Measurements from ENCODE around the gene ICA1.
"Not testable (repeated sequence)": the region's sequence is repeated elsewhere in the genome, so short reads cannot be mapped to it uniquely, and the experiment has no call there.

ICA1 gene
- total RNA-seq = 10.5 reads per million, percentile 32 among the genes with 10 or more reads in this experiment

- DNase-seq = no peak
Measured at GRCh38 chr7:8261711-8262695, at the start of gene ICA1. ICA1 (minus strand) TSS chr7:8262167; CDS start chr7:8235926, 26,241 bp downstream.

- DNase-seq = no peak
Measured at GRCh38 chr7:8310876-8311275, 48.9 kb upstream of the ICA1 start.

- DNase-seq = no peak
Measured at GRCh38 chr7:8305625-8306388, 43.8 kb upstream of the ICA1 start.

DNA sequence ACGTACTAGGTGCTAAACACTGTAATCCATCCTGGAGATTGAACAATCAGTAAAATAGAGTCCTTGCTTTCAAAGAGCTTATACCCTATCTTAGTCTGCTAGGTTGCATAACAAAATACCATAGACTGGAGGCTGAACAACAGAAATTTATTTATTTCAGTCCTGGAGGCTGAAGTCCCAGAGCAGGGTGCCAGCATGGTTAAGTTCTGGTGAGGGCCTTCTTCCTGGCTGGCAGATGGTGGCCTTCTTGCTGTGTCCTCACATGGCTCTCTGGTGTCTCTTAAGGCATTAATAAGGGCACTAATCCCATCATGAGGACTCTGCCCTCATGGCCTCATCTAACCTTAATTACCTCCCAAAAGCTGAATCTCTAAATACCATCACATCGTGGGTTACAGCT is 43.1 kb upstream of the ICA1 start:
- no peak for DNase-seq

DNA sequence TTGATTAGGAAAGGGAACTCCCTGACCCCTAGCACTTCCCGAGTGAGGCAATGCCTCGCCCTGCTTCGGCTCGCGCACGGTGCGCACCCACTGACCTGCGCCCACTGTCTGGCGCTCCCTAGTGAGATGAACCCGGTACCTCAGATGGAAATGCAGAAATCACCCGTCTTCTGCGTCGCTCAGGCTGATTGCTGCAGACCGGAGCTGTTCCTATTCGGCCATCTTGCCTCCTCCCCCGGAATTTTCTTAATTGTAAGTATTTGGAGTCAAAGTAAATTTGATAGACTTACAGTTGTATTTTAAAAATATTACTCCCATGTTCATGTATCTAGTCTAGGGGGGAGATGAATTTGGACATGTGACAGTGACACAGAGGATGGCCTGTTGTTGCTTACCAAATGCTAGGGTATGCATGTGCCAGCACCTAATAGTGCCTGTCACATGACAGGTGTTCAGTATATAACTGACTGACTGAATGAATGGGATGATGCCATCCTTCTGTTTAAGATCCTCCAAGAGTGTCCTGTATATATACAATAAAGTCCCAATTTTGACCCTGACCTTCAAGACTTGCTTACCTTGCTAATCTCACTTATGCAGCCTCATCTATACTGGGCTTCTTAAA is 42.0 kb upstream of the ICA1 start:
- no peak for DNase-seq

- DNase-seq = not testable (repeated sequence)
Measured at GRCh38 chr7:8297023-8297422, 35.1 kb upstream of the ICA1 start.

GRCh38 chr7:8296362-8296659 is 34.3 kb upstream of the ICA1 start:
- no peak for DNase-seq

DNA sequence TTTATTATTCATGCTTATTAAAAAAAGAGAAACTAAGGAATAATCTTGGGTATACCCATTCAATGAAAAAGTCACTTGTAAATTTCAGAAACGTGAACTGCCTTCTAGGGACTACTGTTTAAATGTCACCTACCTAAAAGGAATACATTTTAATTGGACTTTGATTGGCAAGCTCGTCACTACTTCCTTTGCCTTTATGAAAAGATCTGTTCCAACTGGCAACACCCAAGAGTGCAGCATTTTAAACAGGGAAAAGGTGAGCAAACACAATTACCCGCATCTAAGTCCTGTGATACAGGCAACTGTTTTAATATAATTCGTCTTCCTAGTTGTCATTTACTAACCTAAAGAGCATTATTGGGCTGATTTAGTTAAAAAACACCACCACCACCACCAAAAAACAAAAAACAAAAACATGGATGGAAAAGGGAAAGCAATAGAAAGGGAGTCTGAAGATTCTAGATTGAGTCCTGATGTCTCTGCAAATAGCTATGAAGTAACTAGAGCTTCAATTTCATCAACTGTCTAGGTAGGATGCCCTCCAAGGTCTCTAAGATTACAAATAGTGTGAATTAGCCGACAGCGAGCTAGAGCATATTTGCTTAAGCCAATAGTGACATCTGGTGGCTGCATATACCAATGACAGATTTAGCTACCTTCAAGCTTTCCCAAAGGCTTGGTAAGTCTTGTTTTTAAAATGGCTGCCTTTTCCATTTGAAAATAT is 33.8 kb upstream of the ICA1 start:
- peak; percentile 16 for DNase-seq

DNA sequence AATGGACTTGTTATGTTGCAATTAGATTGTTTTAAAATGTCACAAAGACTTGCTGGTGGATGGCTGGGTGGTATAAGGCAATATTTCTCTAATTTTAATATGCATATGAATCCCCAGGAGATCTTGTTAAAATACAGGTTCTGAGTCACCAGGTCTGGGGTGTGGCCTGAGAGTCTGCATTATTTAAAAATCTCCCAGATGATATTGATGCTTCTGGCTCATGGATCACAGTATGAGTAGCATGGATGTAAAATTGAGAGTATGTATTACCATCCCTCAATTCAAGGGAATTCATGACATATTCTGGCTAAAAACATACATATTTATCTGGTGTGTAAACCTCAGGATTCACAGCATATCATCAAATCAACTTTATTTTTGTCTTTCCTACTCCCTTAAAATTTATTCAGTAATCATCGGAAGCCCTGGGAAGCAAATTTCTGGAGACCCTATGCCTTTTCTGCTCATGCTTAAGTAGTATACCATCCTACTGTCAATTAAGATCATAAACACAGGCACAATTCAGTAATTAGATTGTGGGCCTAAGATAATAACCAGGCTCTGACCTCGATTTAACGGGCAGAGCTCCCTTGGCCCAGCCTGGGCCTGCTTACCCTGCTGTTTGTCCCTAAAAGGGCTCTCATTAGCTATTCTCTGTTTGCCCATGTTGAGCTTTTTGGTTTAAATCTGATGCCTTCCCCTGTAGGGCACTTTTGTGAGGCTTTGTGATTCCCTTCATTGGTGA is 29.6 kb upstream of the ICA1 start:
- DNase-seq = no peak

DNA sequence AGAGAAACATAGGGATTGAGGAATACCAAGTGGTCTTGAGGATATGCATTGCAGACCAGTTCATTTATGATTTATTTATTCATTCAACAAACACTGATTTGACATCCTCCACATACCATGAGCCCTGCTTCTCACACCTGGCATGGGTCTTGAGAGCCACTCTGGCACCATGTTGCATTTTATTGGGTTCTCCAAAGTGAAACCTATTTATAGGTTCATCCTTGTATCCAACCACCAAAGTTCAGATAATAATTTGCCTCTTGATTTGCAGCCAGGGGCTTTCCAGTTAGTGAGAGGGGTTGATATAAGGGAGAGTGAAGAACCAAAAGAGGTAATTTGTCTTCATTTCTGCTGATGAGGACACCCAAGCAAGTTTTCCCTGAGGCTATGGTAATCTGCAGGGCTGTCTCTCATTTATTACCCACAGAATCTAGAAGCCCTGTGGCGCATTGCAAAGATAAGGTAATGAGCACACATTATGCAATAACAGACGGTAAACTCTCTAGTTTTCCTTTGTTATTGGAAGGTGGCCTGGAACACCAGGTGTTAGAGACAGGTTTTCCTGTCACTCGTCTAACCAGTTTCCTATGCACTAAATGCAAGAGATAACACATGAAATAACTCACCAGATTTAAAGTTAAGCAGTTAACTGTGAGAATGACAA is 28.8 kb upstream of the ICA1 start:
- no peak for DNase-seq

DNA sequence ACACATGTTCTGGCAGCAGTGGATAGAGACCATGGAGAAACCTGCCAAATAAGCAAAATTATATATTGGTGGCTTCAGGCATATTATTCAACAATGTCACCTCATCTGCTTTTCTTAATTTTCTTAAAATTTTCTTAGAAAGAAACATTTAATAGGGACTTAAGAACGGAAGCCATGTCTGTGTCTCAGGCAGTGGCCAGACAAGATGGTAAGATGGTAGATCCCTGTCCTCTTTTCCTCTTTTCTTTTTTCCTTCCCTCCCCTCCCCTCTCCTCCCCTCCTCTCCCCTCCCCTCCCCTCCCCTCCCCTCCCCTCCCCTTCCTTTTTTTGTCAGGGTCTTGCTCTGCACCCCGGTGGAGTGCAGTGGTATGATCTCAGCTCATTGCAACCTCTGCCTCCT is 24.2 kb upstream of the ICA1 start:
- no peak for DNase-seq

GRCh38 chr7:8285155-8285554 is 23.2 kb upstream of the ICA1 start:
- no peak for DNase-seq

DNA sequence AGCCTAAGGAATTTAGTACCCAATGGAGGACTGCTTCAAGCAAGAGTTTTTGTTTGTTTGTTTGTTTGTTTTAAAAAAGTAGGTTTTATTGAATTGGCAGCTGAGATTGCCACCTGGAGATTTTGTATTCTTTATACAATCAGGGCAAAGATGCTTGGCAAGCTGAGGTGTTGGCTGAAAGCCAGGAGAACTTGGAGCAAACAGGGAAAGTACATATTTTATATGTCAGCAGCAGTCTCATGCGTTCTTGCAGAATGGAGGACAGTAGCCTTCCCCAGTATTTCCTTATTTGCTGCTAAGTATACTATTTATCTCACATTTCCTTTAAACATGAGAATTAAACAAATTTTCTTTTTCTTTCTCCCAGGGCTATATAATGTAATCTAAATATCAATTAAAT is 22.6 kb upstream of the ICA1 start:
- DNase-seq = no peak

- DNase-seq = no peak
Measured at GRCh38 chr7:8283968-8284367, 22.0 kb upstream of the ICA1 start.

GRCh38 chr7:8282871-8283270 is 20.9 kb upstream of the ICA1 start:
- DNase-seq = no peak

GRCh38 chr7:8282162-8282561 is 20.2 kb upstream of the ICA1 start:
- DNase-seq = no peak

GRCh38 chr7:8278183-8278582 is 16.2 kb upstream of the ICA1 start:
- no peak for DNase-seq

GRCh38 chr7:8277394-8277982 is 15.5 kb upstream of the ICA1 start:
- no peak for DNase-seq

- DNase-seq = no peak
Measured at GRCh38 chr7:8274589-8274988, 12.6 kb upstream of the ICA1 start.

DNA sequence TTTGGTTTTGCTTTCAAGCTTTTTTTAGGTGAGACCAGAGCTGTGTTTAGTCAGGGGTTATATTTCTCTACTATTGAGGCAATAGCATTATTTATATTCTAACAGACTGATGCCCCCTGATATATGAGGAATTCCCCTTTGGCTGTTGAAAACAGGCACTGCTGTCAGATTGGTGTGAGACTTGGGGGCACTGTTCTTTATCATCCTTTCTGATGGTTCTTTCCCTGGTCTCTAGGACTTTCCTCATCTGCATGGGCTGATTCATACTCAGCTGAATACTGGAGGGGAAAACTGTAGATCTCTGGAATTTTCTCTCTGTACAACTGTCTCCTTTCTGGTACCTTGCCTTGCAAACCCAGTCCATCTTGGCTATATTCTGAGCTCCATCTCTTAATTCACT is 10.0 kb upstream of the ICA1 start:
- DNase-seq = no peak

GRCh38 chr7:8263048-8263447 is 1.1 kb upstream of the ICA1 start:
- DNase-seq = no peak
